ENCODE measurements around the gene P2RY11.

Gene P2RY11

GRCh38 chr19:10155839-10156238, 44.3 kb downstream of the P2RY11 start:
- H3K9ac ChIP-seq (ENCODE audit: low read depth, low read length): no peak overlapping the region
- peaks cover 89% of the 10 kb centered on the region for H3K36me3 ChIP-seq (ENCODE audit: insufficient read depth, low read length)
- H3K9me3 ChIP-seq (ENCODE audit: control insufficient read depth, insufficient read depth, low read length): no peaks in the 10 kb centered on the region
- no peaks in the 10 kb centered on the region for H3K4me1 ChIP-seq (ENCODE audit: insufficient read depth, low read length)

GRCh38 chr19:10158071-10158470, 46.6 kb downstream of the P2RY11 start:
- H3K36me3 ChIP-seq (ENCODE audit: insufficient read depth, low read length): peaks cover 75% of the 10 kb centered on the region

GRCh38 chr19:10158485-10158884, 47.0 kb downstream of the P2RY11 start:
- no peaks in the 10 kb centered on the region for H3K9me3 ChIP-seq (ENCODE audit: control insufficient read depth, insufficient read depth, low read length)
- H3K4me1 ChIP-seq (ENCODE audit: insufficient read depth, low read length): no peaks in the 10 kb centered on the region
- H3K9ac ChIP-seq (ENCODE audit: low read depth, low read length): no peak overlapping the region
- H3K36me3 ChIP-seq (ENCODE audit: insufficient read depth, low read length): peaks cover 77% of the 10 kb centered on the region

More at GRCh38 chr19:10158071-10158470, 46.6 kb downstream of the P2RY11 start:
- Histone ChIP-seq H3K9me3 (ENCODE audit: control insufficient read depth, insufficient read depth, low read length) (no peaks in the 10 kb centered on the region), H3K4me1 (ENCODE audit: insufficient read depth, low read length) (no peaks in the 10 kb centered on the region), H3K9ac (ENCODE audit: low read depth, low read length) (no peak overlapping the region)

- Histone ChIP-seq H3K9ac (ENCODE audit: low read depth, low read length) (no peak overlapping the region), H3K4me1 (ENCODE audit: insufficient read depth, low read length) (no peaks in the 10 kb centered on the region), H3K36me3 (ENCODE audit: insufficient read depth, low read length) (peaks cover 69% of the 10 kb centered on the region), H3K9me3 (ENCODE audit: control insufficient read depth, insufficient read depth, low read length) (no peaks in the 10 kb centered on the region)
Measured at GRCh38 chr19:10159610-10160009, 48.1 kb downstream of the P2RY11 start.

GRCh38 chr19:10163536-10163935, 52.0 kb downstream of the P2RY11 start:
- Histone ChIP-seq H3K36me3 (ENCODE audit: insufficient read depth, low read length) (peaks cover 41% of the 10 kb centered on the region), H3K4me1 (ENCODE audit: insufficient read depth, low read length) (no peaks in the 10 kb centered on the region), H3K9me3 (ENCODE audit: control insufficient read depth, insufficient read depth, low read length) (no peaks in the 10 kb centered on the region), H3K9ac (ENCODE audit: low read depth, low read length) (no peak overlapping the region)

Measured in ES-I3 (cell line).